GM18499 (cell line): ENCODE measurements around the gene C1orf105.

Experiments
- ATAC-seq: cut with Tn5 transposase; IDR thresholded peaks from one replicate; pipeline ENCODE4 v1.9.1; 2021; ENCODE audit warnings: moderate number of reproducible peaks; ENCODE audit not compliant: insufficient read depth, unreplicated experiment

The C1orf105 gene

GRCh38 chr1:172515436-172515835, 95.0 kb downstream of the C1orf105 start:
- no peak for ATAC-seq

- no peak for ATAC-seq
Observed at GRCh38 chr1:172515927-172516326, 95.4 kb downstream of the C1orf105 start.

DNA sequence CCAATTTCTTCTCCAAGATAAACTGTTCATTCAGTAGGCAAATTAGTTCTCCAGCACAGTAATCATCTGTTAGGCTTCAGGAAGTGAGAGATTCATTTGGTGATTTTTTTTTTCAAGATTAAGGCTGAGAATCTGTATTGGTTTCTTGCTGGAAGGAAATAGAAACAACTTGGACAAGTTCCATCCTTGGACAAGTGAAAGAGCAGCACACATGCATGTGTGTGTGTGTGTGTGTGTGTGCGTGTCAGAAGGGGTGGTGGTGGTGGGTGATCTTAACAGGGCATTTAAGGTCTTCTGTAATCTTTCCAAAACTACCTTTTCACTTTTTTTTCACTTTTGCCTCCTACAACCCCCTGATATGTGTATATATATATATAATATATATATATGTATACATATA, 96.6 kb downstream of the C1orf105 start:
- no peak for ATAC-seq

DNA sequence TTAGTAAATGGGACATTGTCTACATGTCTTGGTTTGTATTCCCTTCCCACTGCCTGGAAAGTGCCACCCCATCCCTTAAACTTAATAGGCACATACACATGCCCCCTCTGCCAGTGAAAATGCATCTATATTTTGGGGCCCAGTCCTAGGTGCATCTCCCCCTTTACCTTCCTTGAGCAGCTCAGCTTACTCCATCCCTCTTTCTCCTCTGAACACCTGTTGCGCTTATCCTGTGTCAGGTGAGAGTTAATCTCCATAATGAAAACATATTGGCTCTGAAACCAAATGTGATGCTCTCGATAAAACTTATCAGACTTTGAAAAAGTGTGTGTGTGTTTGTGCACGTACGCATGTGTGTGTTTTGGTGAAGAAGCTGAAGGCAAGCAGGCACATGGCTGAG, 97.1 kb downstream of the C1orf105 start:
- no peak for ATAC-seq
